Measurements from ENCODE around the gene HABP2. TPM values are rescaled to one million over a fixed set of nuclear protein-coding genes. Genes with fewer than 3 reads are reported as not detected.

HABP2 gene
- total RNA-seq (2021): 0.09 to 0.18 TPM (median 0.09 TPM) in 3 replicates
- not detected for Bru-seq, nascent RNA
- long read RNA-seq, experiment 1: 0 reads
- long read RNA-seq, experiment 2: 0 reads
- long read RNA-seq, experiment 3: 0 reads

DNA sequence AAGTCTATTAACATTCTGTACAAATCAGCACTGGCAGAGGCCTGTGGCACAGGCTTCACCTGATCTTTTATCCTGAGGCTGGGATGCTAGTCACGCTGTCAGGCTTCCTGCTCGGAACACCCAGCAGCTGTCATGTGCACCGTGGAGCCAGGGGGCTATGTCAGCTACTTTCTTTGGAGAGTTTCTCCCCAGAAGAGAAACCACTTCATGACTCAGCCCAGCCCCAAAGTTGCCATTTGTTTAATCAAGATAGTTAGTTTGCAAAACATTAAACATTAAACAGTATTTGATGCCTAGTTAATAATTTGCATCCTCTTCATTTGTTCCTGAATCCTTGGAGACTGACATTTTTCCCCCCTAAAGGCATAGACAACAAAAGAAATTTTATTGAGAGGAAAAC is at the start of gene HABP2:
HABP2 (plus strand) TSS at position 353 of the 400 bp plus-strand sequence. CDS start 69 bp downstream, outside the sequence.
- CTCF ChIA-PET: no interaction called here
- Mint-ChIP-seq H3K4me1 (peaks cover 7% of the 10 kb centered on the region), H3K27ac (no peak within 1 kb of the TSS)

DNA sequence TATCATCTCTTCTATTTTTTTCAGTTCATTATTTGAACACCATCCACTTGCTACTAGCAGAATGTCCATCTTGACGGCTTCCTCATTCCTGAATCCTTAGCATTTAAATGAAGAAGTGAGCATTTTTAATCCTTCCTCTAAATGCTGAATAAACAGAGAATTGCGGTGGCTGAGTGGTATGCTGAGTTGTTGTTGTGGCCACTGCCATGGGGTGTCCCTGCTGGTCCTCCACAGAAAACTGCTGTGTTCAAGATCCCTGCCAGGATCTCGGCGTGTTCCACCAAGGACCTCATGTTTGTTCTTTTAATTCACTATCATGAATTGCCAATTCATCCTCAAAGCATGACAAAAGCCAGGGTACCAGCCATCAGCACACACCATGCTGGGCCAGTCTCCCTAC is 48.9 kb upstream of the HABP2 start:
- POLR2A ChIA-PET: no interaction called here
- H3K4me1 Mint-ChIP-seq: no peaks in the 10 kb centered on the region
- H3K9me3 Mint-ChIP-seq: peaks cover 11% of the 10 kb centered on the region
- H3K36me3 Mint-ChIP-seq: no peaks in the 10 kb centered on the region
- ATAC-seq (no peak), DNase-seq (ENCODE audit: low spot score) (no peak)
- H3K27me3 Mint-ChIP-seq (ENCODE audit: low read depth): peaks cover 3% of the 10 kb centered on the region; the same call in 1 of the 2 replicates
- H3K27ac Mint-ChIP-seq: no peak overlapping the region
- CTCF ChIA-PET: no interaction called here
- no peak overlapping the region for H3K4me3 Mint-ChIP-seq
- TF ChIP-seq, protein P1, sequence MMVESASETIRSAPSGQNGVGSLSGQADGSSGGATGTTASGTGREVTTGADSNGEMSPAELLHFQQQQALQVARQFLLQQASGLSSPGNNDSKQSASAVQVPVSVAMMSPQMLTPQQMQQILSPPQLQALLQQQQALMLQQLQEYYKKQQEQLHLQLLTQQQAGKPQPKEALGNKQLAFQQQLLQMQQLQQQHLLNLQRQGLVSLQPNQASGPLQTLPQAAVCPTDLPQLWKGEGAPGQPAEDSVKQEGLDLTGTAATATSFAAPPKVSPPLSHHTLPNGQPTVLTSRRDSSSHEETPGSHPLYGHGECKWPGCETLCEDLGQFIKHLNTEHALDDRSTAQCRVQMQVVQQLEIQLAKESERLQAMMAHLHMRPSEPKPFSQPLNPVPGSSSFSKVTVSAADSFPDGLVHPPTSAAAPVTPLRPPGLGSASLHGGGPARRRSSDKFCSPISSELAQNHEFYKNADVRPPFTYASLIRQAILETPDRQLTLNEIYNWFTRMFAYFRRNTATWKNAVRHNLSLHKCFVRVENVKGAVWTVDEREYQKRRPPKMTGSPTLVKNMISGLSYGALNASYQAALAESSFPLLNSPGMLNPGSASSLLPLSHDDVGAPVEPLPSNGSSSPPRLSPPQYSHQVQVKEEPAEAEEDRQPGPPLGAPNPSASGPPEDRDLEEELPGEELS (CRISPR knock-in tag; IDR thresholded peaks at IDR 0.05): no peak
- TF ChIP-seq ATF1 (CRISPR knock-in tag; IDR thresholded peaks at IDR 0.05) (no peak), CREB1 (CRISPR knock-in tag; IDR thresholded peaks at IDR 0.05) (no peak)
- TF ChIP-seq, protein P2, sequence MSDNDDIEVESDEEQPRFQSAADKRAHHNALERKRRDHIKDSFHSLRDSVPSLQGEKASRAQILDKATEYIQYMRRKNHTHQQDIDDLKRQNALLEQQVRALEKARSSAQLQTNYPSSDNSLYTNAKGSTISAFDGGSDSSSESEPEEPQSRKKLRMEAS (CRISPR knock-in tag; IDR thresholded peaks at IDR 0.05): no peak

More for the DNA sequence above, at the start of gene HABP2:
- no peaks in the 10 kb centered on the region for H3K36me3 Mint-ChIP-seq
- H3K27me3 Mint-ChIP-seq (ENCODE audit: low read depth): peaks cover 91% of the 10 kb centered on the region
- DNase-seq (ENCODE audit: low spot score) (no peak), ATAC-seq (no peak)
- TF ChIP-seq FOXK1 (CRISPR knock-in tag; IDR thresholded peaks at IDR 0.05): no peak
- TF ChIP-seq JAZF1 (CRISPR knock-in tag; IDR thresholded peaks at IDR 0.05): no peak
- TF ChIP-seq, protein P3, sequence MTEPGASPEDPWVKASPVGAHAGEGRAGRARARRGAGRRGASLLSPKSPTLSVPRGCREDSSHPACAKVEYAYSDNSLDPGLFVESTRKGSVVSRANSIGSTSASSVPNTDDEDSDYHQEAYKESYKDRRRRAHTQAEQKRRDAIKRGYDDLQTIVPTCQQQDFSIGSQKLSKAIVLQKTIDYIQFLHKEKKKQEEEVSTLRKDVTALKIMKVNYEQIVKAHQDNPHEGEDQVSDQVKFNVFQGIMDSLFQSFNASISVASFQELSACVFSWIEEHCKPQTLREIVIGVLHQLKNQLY (CRISPR knock-in tag; IDR thresholded peaks at IDR 0.05): no peak
- H3K4me3 Mint-ChIP-seq: no peak within 1 kb of the TSS
- no peaks in the 10 kb centered on the region for H3K9me3 Mint-ChIP-seq
- POLR2A ChIA-PET: no interaction called here

DNA sequence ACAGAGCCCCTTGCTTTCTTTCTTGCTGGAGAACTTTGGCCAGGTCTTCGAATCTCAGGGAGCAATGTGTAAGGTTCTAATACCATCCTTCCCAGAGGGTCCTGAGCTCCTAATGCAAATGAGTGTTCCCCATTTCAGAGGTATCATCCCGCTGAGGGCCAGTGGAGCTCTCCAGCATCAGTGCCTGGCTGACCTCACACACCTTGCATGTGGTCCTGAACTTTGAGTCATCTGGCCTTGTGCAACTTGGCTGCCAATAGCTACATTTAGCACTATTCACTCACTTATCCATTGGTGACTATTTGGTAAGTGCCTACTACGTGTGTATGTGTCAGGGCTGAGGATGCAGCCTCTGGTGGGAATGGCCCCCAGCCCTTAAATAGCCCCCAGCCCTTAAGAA is 48.4 kb upstream of the HABP2 start:
- ChIA-PET POLR2A (no interaction called here), CTCF (no interaction called here)
- H3K9me3 Mint-ChIP-seq: peaks cover 11% of the 10 kb centered on the region
- ATAC-seq (no peak), DNase-seq (ENCODE audit: low spot score) (no peak)
- no peaks in the 10 kb centered on the region for H3K4me1 Mint-ChIP-seq
- H3K36me3 Mint-ChIP-seq: no peaks in the 10 kb centered on the region
- no peak for TF ChIP-seq GABPB1 (CRISPR knock-in tag; IDR thresholded peaks at IDR 0.05)
- TF ChIP-seq ZNF423 (CRISPR knock-in tag; IDR thresholded peaks at IDR 0.05): no peak
- no peak for TF ChIP-seq ZNF416 (CRISPR knock-in tag; IDR thresholded peaks at IDR 0.05)
- TF ChIP-seq MYBL2 (CRISPR knock-in tag; IDR thresholded peaks at IDR 0.05): no peak
- TF ChIP-seq PRRX2 (CRISPR knock-in tag; IDR thresholded peaks at IDR 0.05): no peak
- no peak overlapping the region for H3K27ac Mint-ChIP-seq
- peaks cover 3% of the 10 kb centered on the region; the same call in 1 of the 2 replicates for H3K27me3 Mint-ChIP-seq (ENCODE audit: low read depth)
- no peak overlapping the region for H3K4me3 Mint-ChIP-seq

DNA sequence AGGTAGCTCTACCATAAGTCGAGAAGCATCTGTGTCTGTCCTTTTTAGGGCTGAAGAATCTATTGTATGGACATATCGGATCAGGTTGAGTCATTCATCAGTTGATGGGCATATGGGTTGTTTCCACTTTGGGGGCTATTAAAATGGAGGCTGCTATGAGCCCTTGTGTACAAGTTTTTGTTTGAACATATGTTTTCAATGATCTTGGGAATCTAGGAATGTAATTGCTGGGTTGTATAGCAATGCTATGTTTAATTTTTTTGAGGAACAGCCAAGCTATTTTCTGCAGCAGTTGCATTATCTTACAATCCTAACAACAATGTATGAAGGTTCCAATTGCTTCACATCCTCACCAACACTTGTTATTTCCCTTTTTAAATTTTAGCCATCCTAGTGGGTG is 46.4 kb upstream of the HABP2 start:
- ATAC-seq: no peak
- ChIA-PET CTCF (no interaction called here), POLR2A (no interaction called here)
- Mint-ChIP-seq H3K4me1 (no peaks in the 10 kb centered on the region), H3K9me3 (peaks cover 23% of the 10 kb centered on the region), H3K4me3 (no peak overlapping the region), H3K27me3 (ENCODE audit: low read depth) (peaks cover 2% of the 10 kb centered on the region; the same call in 1 of the 2 replicates), H3K27ac (no peak overlapping the region), H3K36me3 (peaks cover under 1% of the 10 kb centered on the region; the same call in 1 of the 2 replicates)
- DNase-seq (ENCODE audit: low spot score): no peak
- TF ChIP-seq ZNF121 (CRISPR knock-in tag; IDR thresholded peaks at IDR 0.05) (no peak), SMAD4 (CRISPR knock-in tag; IDR thresholded peaks at IDR 0.05) (no peak), NFATC4 (CRISPR knock-in tag; IDR thresholded peaks at IDR 0.05) (no peak), SP1 (CRISPR knock-in tag; conservative IDR thresholded peaks at IDR 0.05) (no peak), OVOL2 (CRISPR knock-in tag; IDR thresholded peaks at IDR 0.05; ENCODE audit: borderline replicate concordance) (no peak), ZNF317 (CRISPR knock-in tag; IDR thresholded peaks at IDR 0.05; ENCODE audit: borderline replicate concordance, low read depth) (no peak), ZNF263 (CRISPR knock-in tag; IDR thresholded peaks at IDR 0.05; ENCODE audit: low read depth) (no peak), ZNF219 (CRISPR knock-in tag; IDR thresholded peaks at IDR 0.05; ENCODE audit: borderline replicate concordance) (no peak)
- TF ChIP-seq, protein P4, sequence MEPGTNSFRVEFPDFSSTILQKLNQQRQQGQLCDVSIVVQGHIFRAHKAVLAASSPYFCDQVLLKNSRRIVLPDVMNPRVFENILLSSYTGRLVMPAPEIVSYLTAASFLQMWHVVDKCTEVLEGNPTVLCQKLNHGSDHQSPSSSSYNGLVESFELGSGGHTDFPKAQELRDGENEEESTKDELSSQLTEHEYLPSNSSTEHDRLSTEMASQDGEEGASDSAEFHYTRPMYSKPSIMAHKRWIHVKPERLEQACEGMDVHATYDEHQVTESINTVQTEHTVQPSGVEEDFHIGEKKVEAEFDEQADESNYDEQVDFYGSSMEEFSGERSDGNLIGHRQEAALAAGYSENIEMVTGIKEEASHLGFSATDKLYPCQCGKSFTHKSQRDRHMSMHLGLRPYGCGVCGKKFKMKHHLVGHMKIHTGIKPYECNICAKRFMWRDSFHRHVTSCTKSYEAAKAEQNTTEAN (CRISPR knock-in tag; IDR thresholded peaks at IDR 0.05): no peak
- TF ChIP-seq, protein P5, sequence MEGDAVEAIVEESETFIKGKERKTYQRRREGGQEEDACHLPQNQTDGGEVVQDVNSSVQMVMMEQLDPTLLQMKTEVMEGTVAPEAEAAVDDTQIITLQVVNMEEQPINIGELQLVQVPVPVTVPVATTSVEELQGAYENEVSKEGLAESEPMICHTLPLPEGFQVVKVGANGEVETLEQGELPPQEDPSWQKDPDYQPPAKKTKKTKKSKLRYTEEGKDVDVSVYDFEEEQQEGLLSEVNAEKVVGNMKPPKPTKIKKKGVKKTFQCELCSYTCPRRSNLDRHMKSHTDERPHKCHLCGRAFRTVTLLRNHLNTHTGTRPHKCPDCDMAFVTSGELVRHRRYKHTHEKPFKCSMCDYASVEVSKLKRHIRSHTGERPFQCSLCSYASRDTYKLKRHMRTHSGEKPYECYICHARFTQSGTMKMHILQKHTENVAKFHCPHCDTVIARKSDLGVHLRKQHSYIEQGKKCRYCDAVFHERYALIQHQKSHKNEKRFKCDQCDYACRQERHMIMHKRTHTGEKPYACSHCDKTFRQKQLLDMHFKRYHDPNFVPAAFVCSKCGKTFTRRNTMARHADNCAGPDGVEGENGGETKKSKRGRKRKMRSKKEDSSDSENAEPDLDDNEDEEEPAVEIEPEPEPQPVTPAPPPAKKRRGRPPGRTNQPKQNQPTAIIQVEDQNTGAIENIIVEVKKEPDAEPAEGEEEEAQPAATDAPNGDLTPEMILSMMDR (IDR thresholded peaks at IDR 0.05): no peak
- TF ChIP-seq, protein P6, sequence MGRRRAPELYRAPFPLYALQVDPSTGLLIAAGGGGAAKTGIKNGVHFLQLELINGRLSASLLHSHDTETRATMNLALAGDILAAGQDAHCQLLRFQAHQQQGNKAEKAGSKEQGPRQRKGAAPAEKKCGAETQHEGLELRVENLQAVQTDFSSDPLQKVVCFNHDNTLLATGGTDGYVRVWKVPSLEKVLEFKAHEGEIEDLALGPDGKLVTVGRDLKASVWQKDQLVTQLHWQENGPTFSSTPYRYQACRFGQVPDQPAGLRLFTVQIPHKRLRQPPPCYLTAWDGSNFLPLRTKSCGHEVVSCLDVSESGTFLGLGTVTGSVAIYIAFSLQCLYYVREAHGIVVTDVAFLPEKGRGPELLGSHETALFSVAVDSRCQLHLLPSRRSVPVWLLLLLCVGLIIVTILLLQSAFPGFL (CRISPR knock-in tag; IDR thresholded peaks at IDR 0.05; ENCODE audit: borderline replicate concordance): no peak

Data from WTC11 (cell line).